ENCODE data around the gene DAB1. TPM values are rescaled to one million over a fixed set of nuclear protein-coding genes. Genes with fewer than 3 reads are reported as not detected.

Gene DAB1
- total and polyA plus RNA-seq, 2 of the 8 experiments (the other 6 are each of a cell fraction or from before 2014, with no cell fraction given), result 4.4 to 11.8 TPM

DNA sequence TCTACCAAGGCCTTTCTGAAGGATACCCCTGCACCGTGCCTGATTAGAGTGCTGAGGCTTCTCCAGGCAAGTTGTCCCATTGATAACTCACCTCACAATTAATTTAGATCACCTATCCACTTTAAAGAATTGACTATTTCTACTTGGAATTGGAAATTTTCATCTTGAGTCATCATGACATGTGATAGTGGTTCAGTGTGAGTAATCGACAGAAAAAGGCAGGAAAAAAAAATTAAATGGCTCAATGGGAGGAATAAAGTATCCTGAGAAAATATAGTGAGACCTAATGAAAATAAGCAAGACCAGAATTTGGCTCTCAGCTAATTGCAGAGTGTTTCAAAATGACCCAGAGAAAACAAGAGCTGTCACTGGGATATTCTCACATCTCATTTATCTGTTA, 235.7 kb downstream of the DAB1 start:
- no peak overlapping the region for H2AK5ac ChIP-seq (ENCODE audit: low read depth, low read length)
- H3K79me1 ChIP-seq (ENCODE audit: low read depth, low read length), result no peaks in the 10 kb centered on the region
- no peak overlapping the region for H3K9ac ChIP-seq (replicated peaks in 1 of 4; ENCODE audit: extremely low read depth in 1 of 4, low read depth in 3 of 4, low read length in 3 of 4)
- 83% methylated on average over 2 of the region's 2 CpGs; no CpG with 5 or more reads in 1 of the 2 experiments for WGBS, 2 experiments (ENCODE audit: extremely low coverage in 1 of 2, insufficient coverage in 1 of 2, insufficient read length in 1 of 2, insufficient replicate concordance in 2 of 2, low coverage in 1 of 2, low lambda C conversion rate in 2 of 2, missing lambda C conversion rate in 1 of 2)
- FAIRE-seq (no peak), DNase-seq (ENCODE audit: low read depth in 1 of 2, low spot score in 2 of 2) (no peak)
- no peaks in the 10 kb centered on the region for H3K79me2 ChIP-seq (ENCODE audit: control insufficient read depth in 1 of 2, insufficient read depth in 2 of 2, low read length in 2 of 2)
- H4K20me1 ChIP-seq (replicated peaks in 1 of 2; ENCODE audit: control insufficient read depth in 1 of 2, insufficient read depth in 2 of 2, low read length in 2 of 2), result no peaks in the 10 kb centered on the region
- H3K27me3 ChIP-seq (replicated peaks in 1 of 4; ENCODE audit: control insufficient read depth in 3 of 4, extremely low read depth in 1 of 4, insufficient read depth in 3 of 4, low read length in 3 of 4), result no peaks in the 10 kb centered on the region
- H3K4me3 ChIP-seq (ENCODE audit: extremely low read depth in 1 of 4, insufficient read depth in 2 of 4, low read depth in 3 of 4, low read length in 4 of 4), result no peak overlapping the region
- no peak overlapping the region for H2BK12ac ChIP-seq (ENCODE audit: low read depth, low read length)
- H3K9me3 ChIP-seq (ENCODE audit: insufficient read depth in 2 of 2, low read depth in 1 of 2, low read length in 1 of 2), result no peaks in the 10 kb centered on the region
- H2BK5ac ChIP-seq (ENCODE audit: low read depth, low read length), result no peak overlapping the region
- no peak overlapping the region for H4K91ac ChIP-seq (replicated peaks; ENCODE audit: insufficient read length, low read length)
- H3K36me3 ChIP-seq (ENCODE audit: control insufficient read depth in 2 of 4, insufficient read depth in 4 of 4, low read length in 3 of 4), result no peaks in the 10 kb centered on the region
- H3K4me1 ChIP-seq (replicated peaks in 1 of 4; ENCODE audit: control insufficient read depth in 3 of 4, insufficient read depth in 4 of 4, low read length in 3 of 4), result no peaks in the 10 kb centered on the region
- H2AFZ ChIP-seq (ENCODE audit: low read length), result no peak overlapping the region
- H3K14ac ChIP-seq (ENCODE audit: insufficient read length), result no peak overlapping the region
- H4K8ac ChIP-seq (ENCODE audit: extremely low read depth, insufficient read depth, low read length), result no peak overlapping the region
- H3K56ac ChIP-seq (replicated peaks; ENCODE audit: insufficient read length, low read depth, low read length), result no peak overlapping the region
- H2BK120ac ChIP-seq (replicated peaks; ENCODE audit: low read depth, low read length), result no peak overlapping the region
- H3K23me2 ChIP-seq (ENCODE audit: low read depth, low read length), result no peaks in the 10 kb centered on the region
- no peak overlapping the region for H3K23ac ChIP-seq (ENCODE audit: insufficient read length)
- POLR2A ChIA-PET (ENCODE audit: partially characterized antibody), result no interaction called here
- H3K18ac ChIP-seq (ENCODE audit: extremely low read depth, low read length), result no peak overlapping the region
- H3K4ac ChIP-seq (replicated peaks; ENCODE audit: insufficient read length, low read depth, low read length), result no peak overlapping the region
- TF ChIP-seq EZH2 (IDR thresholded peaks at IDR 0.05; ENCODE audit: low read depth, low read length, severe bottlenecking) (no peak), GTF2F1 (IDR thresholded peaks at IDR 0.05; ENCODE audit: borderline replicate concordance, low read depth, low read length) (no peak), JUN (IDR thresholded peaks at IDR 0.05; ENCODE audit: low read depth, low read length) (no peak), JUND (IDR thresholded peaks at IDR 0.05; ENCODE audit: low read length) (no peak), KDM5A (IDR thresholded peaks at IDR 0.05; ENCODE audit: low read length) (no peak), RXRA (IDR thresholded peaks at IDR 0.05; ENCODE audit: insufficient read depth, low read depth, low read length) (no peak), SIN3A (conservative IDR thresholded peaks at IDR 0.05 in 1 of 2, IDR thresholded peaks at IDR 0.05 in 1 of 2; ENCODE audit: low read depth in 1 of 2, low read length in 2 of 2) (no peak), EGR1 (IDR thresholded peaks at IDR 0.05; ENCODE audit: borderline replicate concordance, low read depth, low read length) (no peak), EP300 (IDR thresholded peaks at IDR 0.05; ENCODE audit: borderline replicate concordance in 1 of 2, low read depth in 2 of 2, low read length in 2 of 2) (no peak)
- CTCF ChIA-PET (ENCODE audit: partially characterized antibody), result interaction anchor here (0.9 to 1.7 kb wide), 3 partner anchors 9 to 98 kb away, joined by 3 to 5 read pairs (median 4); no protein-coding TSS in a partner anchor
- H3K4me2 ChIP-seq (ENCODE audit: insufficient read depth in 1 of 2, low read depth in 2 of 2, low read length in 2 of 2), result no peak overlapping the region
- no peak overlapping the region for H4K5ac ChIP-seq (ENCODE audit: insufficient read length, low read depth, low read length)
- no peak overlapping the region for H3K27ac ChIP-seq (ENCODE audit: low read depth, low read length)
- no peak overlapping the region for H2BK20ac ChIP-seq (ENCODE audit: low read length)
- H2BK15ac ChIP-seq (ENCODE audit: low read length), result no peak overlapping the region

Measured in H1 (cell line).